H1 (cell line): ENCODE measurements around the gene SETDB2. TPM values are rescaled to one million over a fixed set of nuclear protein-coding genes. Genes with fewer than 3 reads are reported as not detected.

Experiments
- CTCF ChIA-PET: fragments of 300-600 bp; sonication (Branson Sonifier 250); formaldehyde crosslinking; loops from one replicate; lab custom pipeline; 2021; ENCODE audit not compliant: partially characterized antibody; lab: Charles Lee
- POLR2A ChIA-PET: fragments of 300-600 bp; sonication (Branson Sonifier 250); formaldehyde crosslinking; loops from one replicate; lab custom pipeline; 2021; ENCODE audit warnings: inconsistent platforms; ENCODE audit not compliant: partially characterized antibody; lab: Charles Lee
- DNase-seq, 2 experiments: peaks; one replicate each; pipeline versions ENCODE4 v3.0.0 to v3.0.0-alpha.2; 2010 to 2022; ENCODE audit warnings: low spot score in 2 of 2, low read depth in 1 of 2, mixed read lengths in 1 of 2
- FAIRE-seq: peaks from 2 replicates; lab custom pipeline; 2011; peaks lifted over from hg19 to GRCh38; lab: Jason Lieb, UNC
- H2AFZ ChIP-seq: 2 replicates; pipeline ENCODE4 v1.8.1; 2012; ENCODE audit warnings: low read length, inconsistent platforms
- H2AK5ac ChIP-seq: 2 replicates; pipeline ENCODE4 v1.6.1; 2013; ENCODE audit warnings: low read depth, low read length
- H2BK120ac ChIP-seq: replicated peaks from 2 replicates; pipeline ENCODE3; 2013; ENCODE audit warnings: low read depth, low read length, inconsistent platforms
- H2BK12ac ChIP-seq: 2 replicates; pipeline ENCODE4 v1.6.1; 2013; ENCODE audit warnings: low read depth, low read length
- H2BK15ac ChIP-seq: 2 replicates; pipeline ENCODE4 v1.6.1; 2013; ENCODE audit warnings: low read length
- H2BK20ac ChIP-seq: 2 replicates; pipeline ENCODE4 v1.6.1; 2013; ENCODE audit warnings: low read length
- H2BK5ac ChIP-seq: 2 replicates; pipeline ENCODE4 v1.6.1; 2013; ENCODE audit warnings: low read depth, low read length
- H3K14ac ChIP-seq: 2 replicates; pipeline ENCODE4 v1.6.1; 2013; ENCODE audit warnings: inconsistent platforms; ENCODE audit not compliant: insufficient read length
- H3K18ac ChIP-seq: 2 replicates; pipeline ENCODE4 v1.6.1; 2013; ENCODE audit warnings: low read length; ENCODE audit errors: extremely low read depth
- H3K23ac ChIP-seq: 2 replicates; pipeline ENCODE4 v1.6.1; 2013; ENCODE audit warnings: inconsistent platforms; ENCODE audit not compliant: insufficient read length
- H3K23me2 ChIP-seq: 2 replicates; pipeline ENCODE4 v1.6.1; 2013; ENCODE audit warnings: low read depth, low read length
- H3K27ac ChIP-seq: 2 replicates; pipeline ENCODE4 v1.6.1; 2011; ENCODE audit warnings: low read depth, low read length, inconsistent platforms
- H3K27me3 ChIP-seq, 4 experiments: replicated peaks in 1 of 4; 1 replicate in 1 of 4; 2 replicates in 3 of 4; pipeline versions ENCODE4 v1.6.1 to v1.8.1; 2011 to 2013; ENCODE audit warnings: low read length in 3 of 4, mild to moderate bottlenecking in 3 of 4, inconsistent platforms in 2 of 4, mixed read lengths in 2 of 4, moderate library complexity in 1 of 4; ENCODE audit not compliant: control insufficient read depth in 3 of 4, insufficient read depth in 3 of 4; ENCODE audit errors: extremely low read depth in 1 of 4
- H3K36me3 ChIP-seq, 4 experiments: 2 replicates each; pipeline versions ENCODE4 v1.6.1 to v1.8.1; 2011 to 2013; ENCODE audit warnings: mild to moderate bottlenecking in 4 of 4, low read length in 3 of 4, moderate library complexity in 2 of 4, control low read depth in 1 of 4, inconsistent platforms in 1 of 4; ENCODE audit not compliant: insufficient read depth in 4 of 4, control insufficient read depth in 2 of 4
- H3K4ac ChIP-seq: replicated peaks from 2 replicates; pipeline ENCODE3; 2013; ENCODE audit warnings: low read length, low read depth, mixed read lengths, inconsistent platforms; ENCODE audit not compliant: insufficient read length
- H3K4me1 ChIP-seq, 4 experiments: replicated peaks in 1 of 4; 1 replicate in 1 of 4; 2 replicates in 3 of 4; pipeline versions ENCODE4 v1.6.1 to v1.8.1; 2011 to 2013; ENCODE audit warnings: low read length in 3 of 4, inconsistent platforms in 2 of 4, mixed read lengths in 1 of 4; ENCODE audit not compliant: insufficient read depth in 4 of 4, control insufficient read depth in 3 of 4
- H3K4me2 ChIP-seq, 2 experiments: 2 replicates each; pipeline versions ENCODE4 v1.6.1 to v1.8.1; 2011 to 2013; ENCODE audit warnings: low read depth in 2 of 2, low read length in 2 of 2, control low read depth in 1 of 2, inconsistent platforms in 1 of 2, mild to moderate bottlenecking in 1 of 2; ENCODE audit not compliant: insufficient read depth in 1 of 2
- H3K4me3 ChIP-seq, 4 experiments: fragments of 200-600, 300-600 bp in 1 of 4; sonication (generic), shearing (Covaris generic), sonication (Bioruptor Twin) in 1 of 4; 2 replicates each; pipeline versions ENCODE4 v1.5.1 to v1.8.1; 2011 to 2016; ENCODE audit warnings: low read length in 4 of 4, low read depth in 3 of 4, control low read depth in 2 of 4, inconsistent platforms in 2 of 4, mild to moderate bottlenecking in 2 of 4, mixed read lengths in 1 of 4, moderate library complexity in 1 of 4; ENCODE audit not compliant: insufficient read depth in 2 of 4; ENCODE audit errors: extremely low read depth in 1 of 4
- H3K56ac ChIP-seq: replicated peaks from 2 replicates; pipeline ENCODE3; 2013; ENCODE audit warnings: low read depth, mild to moderate bottlenecking, mixed read lengths, low read length, inconsistent platforms; ENCODE audit not compliant: insufficient read length
- H3K79me1 ChIP-seq: 2 replicates; pipeline ENCODE4 v1.6.1; 2013; ENCODE audit warnings: low read depth, low read length, control low read depth
- H3K79me2 ChIP-seq, 2 experiments: 2 replicates each; pipeline versions ENCODE4 v1.6.1 to v1.8.1; 2012 to 2013; ENCODE audit warnings: low read length in 2 of 2, mild to moderate bottlenecking in 2 of 2, inconsistent platforms in 1 of 2; ENCODE audit not compliant: insufficient read depth in 2 of 2, control insufficient read depth in 1 of 2
- H3K9ac ChIP-seq, 4 experiments: replicated peaks in 1 of 4; 1 replicate in 1 of 4; 2 replicates in 3 of 4; pipeline versions ENCODE4 v1.6.1 to v1.8.1; 2011 to 2013; ENCODE audit warnings: low read depth in 3 of 4, low read length in 3 of 4, control low read depth in 2 of 4, mild to moderate bottlenecking in 2 of 4, moderate library complexity in 2 of 4, inconsistent platforms in 1 of 4; ENCODE audit errors: extremely low read depth in 1 of 4
- H3K9me3 ChIP-seq, 2 experiments: 2 replicates each; pipeline versions ENCODE4 v1.6.1 to v1.8.1; 2012 to 2013; ENCODE audit warnings: mild to moderate bottlenecking in 2 of 2, moderate library complexity in 2 of 2, control low read depth in 1 of 2, inconsistent platforms in 1 of 2, low read depth in 1 of 2, low read length in 1 of 2, mixed read lengths in 1 of 2; ENCODE audit not compliant: insufficient read depth in 2 of 2
- H4K20me1 ChIP-seq, 2 experiments: replicated peaks in 1 of 2; 2 replicates each; pipeline versions ENCODE3 to v1.8.1; 2011 to 2013; ENCODE audit warnings: inconsistent platforms in 2 of 2, low read length in 2 of 2, mild to moderate bottlenecking in 1 of 2; ENCODE audit not compliant: insufficient read depth in 2 of 2, control insufficient read depth in 1 of 2
- H4K5ac ChIP-seq: 2 replicates; pipeline ENCODE4 v1.6.1; 2013; ENCODE audit warnings: low read length, low read depth, mixed read lengths, inconsistent platforms; ENCODE audit not compliant: insufficient read length
- H4K8ac ChIP-seq: 2 replicates; pipeline ENCODE4 v1.8.0; 2013; ENCODE audit warnings: mild to moderate bottlenecking, moderate library complexity, low read length, inconsistent platforms; ENCODE audit not compliant: insufficient read depth; ENCODE audit errors: extremely low read depth
- H4K91ac ChIP-seq: replicated peaks from 2 replicates; pipeline ENCODE3; 2013; ENCODE audit warnings: low read length, mixed read lengths, inconsistent platforms; ENCODE audit not compliant: insufficient read length
- BACH1 ChIP-seq: IDR thresholded peaks from 2 replicates; pipeline ENCODE4 v1.6.1; 2012; ENCODE audit warnings: low read length, improper control_type of control experiment
- BCL11A ChIP-seq, 2 experiments: IDR thresholded peaks; one replicate each; pipeline ENCODE4 v1.6.1; 2011; ENCODE audit warnings: low read depth in 2 of 2, low read length in 2 of 2, mild to moderate bottlenecking in 2 of 2
- BRCA1 ChIP-seq: IDR thresholded peaks from 2 replicates; pipeline ENCODE4 v1.6.1; 2012; ENCODE audit warnings: low read depth, low read length, improper control_type of control experiment
- CEBPB ChIP-seq: IDR thresholded peaks from 2 replicates; pipeline ENCODE4 v1.6.1; 2012; ENCODE audit warnings: low read depth, low read length
- HDAC2 ChIP-seq, 2 experiments: fragments of 300-600 bp in 1 of 2; sonication (generic) in 1 of 2; IDR thresholded peaks; 2 replicates each; pipeline ENCODE4 v1.6.1; 2011 to 2012; ENCODE audit warnings: low read depth in 2 of 2, low read length in 2 of 2, mild to moderate bottlenecking in 2 of 2, moderate library complexity in 2 of 2, borderline replicate concordance in 1 of 2, inconsistent platforms in 1 of 2
- HDAC6 ChIP-seq: IDR thresholded peaks from one replicate; pipeline ENCODE4 v1.7.1; 2012; ENCODE audit warnings: low read depth, mild to moderate bottlenecking, inconsistent platforms, low read length, moderate library complexity
- MAFK ChIP-seq: IDR thresholded peaks from 2 replicates; pipeline ENCODE4 v1.6.1; 2012; ENCODE audit warnings: low read depth, mild to moderate bottlenecking, improper control_type of control experiment, low read length
- NANOG ChIP-seq: IDR thresholded peaks from 2 replicates; pipeline ENCODE4 v1.6.1; 2011; ENCODE audit warnings: low read length, low read depth, mild to moderate bottlenecking, inconsistent platforms; ENCODE audit not compliant: insufficient read depth, poor library complexity, severe bottlenecking
- PHF8 ChIP-seq: fragments of 200-600 bp; sonication (generic); conservative IDR thresholded peaks from 2 replicates; pipeline ENCODE4 v1.7.1; 2012; ENCODE audit warnings: low read depth, mild to moderate bottlenecking, inconsistent platforms, low read length, moderate library complexity
- RFX5 ChIP-seq: IDR thresholded peaks from 2 replicates; pipeline ENCODE4 v1.6.1; 2011; ENCODE audit warnings: low read depth, low read length, improper control_type of control experiment, borderline replicate concordance
- RXRA ChIP-seq: IDR thresholded peaks from 2 replicates; pipeline ENCODE4 v1.6.1; 2011; ENCODE audit warnings: low read depth, mild to moderate bottlenecking, low read length, moderate library complexity; ENCODE audit not compliant: insufficient read depth
- SIN3A ChIP-seq, 2 experiments: IDR thresholded peaks in 1 of 2; conservative IDR thresholded peaks in 1 of 2; 2 replicates each; pipeline ENCODE4 v1.6.1; 2011 to 2012; ENCODE audit warnings: low read length in 2 of 2, improper control_type of control experiment in 1 of 2, low read depth in 1 of 2, mild to moderate bottlenecking in 1 of 2
- SUZ12 ChIP-seq: fragments of 200-600 bp; sonication (generic); IDR thresholded peaks from 2 replicates; pipeline ENCODE4 v1.6.1; 2012; ENCODE audit warnings: mild to moderate bottlenecking, inconsistent platforms, low read length, moderate library complexity, mixed read lengths
- TEAD4 ChIP-seq: IDR thresholded peaks from 2 replicates; pipeline ENCODE4 v1.6.1; 2012; ENCODE audit warnings: low read depth, low read length, inconsistent platforms, mixed read lengths
- YY1 ChIP-seq: IDR thresholded peaks from 2 replicates; pipeline ENCODE4 v1.6.1; 2011; ENCODE audit warnings: low read depth, mild to moderate bottlenecking, low read length
- WGBS, 2 experiments: shearing (Covaris generic) in 1 of 2; methylation state at CpG; one replicate each; pipeline versions ENCODE4 v1.1.6 to v1.1.7; 2013 to 2015; ENCODE audit warnings: low lambda C conversion rate in 2 of 2, mixed read lengths in 2 of 2, inconsistent platforms in 1 of 2, low coverage in 1 of 2, missing lambda C conversion rate in 1 of 2; ENCODE audit not compliant: insufficient replicate concordance in 2 of 2, insufficient coverage in 1 of 2, insufficient read length in 1 of 2; ENCODE audit errors: extremely low coverage in 1 of 2, missing lambda C conversion rate in 1 of 2; 5-methylcytosine and 5-hydroxymethylcytosine counted together
- polyA plus RNA-seq, 7 experiments: library from polyadenylated mRNA; depleted of rRNA in 3 of 7; stranded (reverse) in 5 of 7; unstranded in 2 of 7; fragments of >200 nt in 5 of 7; fragments of 200-250 nt in 2 of 7; gene quantifications; 1 replicate in 5 of 7; 2 replicates in 1 of 7; 4 replicates in 1 of 7; pipeline versions ENCODE4 v1.2.1 to v1.2.3, GENCODE V29; 2011 to 2013; ENCODE audit warnings: missing spikeins in 2 of 7, mixed read lengths in 2 of 7
- total RNA-seq: library from RNA; stranded (reverse); fragmentation: NEBNext Ultra II Directional; extraction: Animal tissue kit (Norgen Biotek cat#: 25700); gene quantifications from 2 replicates; pipeline ENCODE4 v1.2.1, GENCODE V29; 2021

SETDB2 gene
- total and polyA plus RNA-seq, 2 of the 8 experiments (the other 6 are each of a cell fraction or from before 2014, with no cell fraction given), result 1.2 to 6.1 TPM

GRCh38 chr13:49436890-49437289 lies 7.2 kb upstream of the SETDB2 start:
- H4K8ac ChIP-seq, result no peak overlapping the region
- H3K56ac ChIP-seq, result no peak overlapping the region
- H2BK20ac ChIP-seq, result no peak overlapping the region
- ChIA-PET POLR2A (no interaction called here), CTCF (interaction anchor here (1.8 kb wide), 1 partner anchor 136 kb away, joined by 5 read pairs; no protein-coding TSS in a partner anchor)
- H2BK120ac ChIP-seq, result no peak overlapping the region
- H3K27me3 ChIP-seq, result no peaks in the 10 kb centered on the region
- H2BK5ac ChIP-seq, result no peak overlapping the region
- no peaks in the 10 kb centered on the region for H3K23me2 ChIP-seq
- FAIRE-seq (no peak), DNase-seq (no peak)
- no peak overlapping the region for H4K5ac ChIP-seq
- H3K23ac ChIP-seq, result no peak overlapping the region
- no peaks in the 10 kb centered on the region for H3K79me2 ChIP-seq
- H3K79me1 ChIP-seq, result no peaks in the 10 kb centered on the region
- no peak overlapping the region for H2AFZ ChIP-seq
- no peak overlapping the region for H2BK15ac ChIP-seq
- H3K4me3 ChIP-seq, result no peak overlapping the region
- no peak overlapping the region for H4K91ac ChIP-seq
- H3K9me3 ChIP-seq, result no peaks in the 10 kb centered on the region
- H2AK5ac ChIP-seq, result no peak overlapping the region
- H3K14ac ChIP-seq, result no peak overlapping the region
- H3K36me3 ChIP-seq, result no peaks in the 10 kb centered on the region
- no peak overlapping the region for H3K9ac ChIP-seq
- no peaks in the 10 kb centered on the region for H4K20me1 ChIP-seq
- H3K27ac ChIP-seq, result no peak overlapping the region
- WGBS, 2 experiments, result 74% methylated on average over 3 of the region's 3 CpGs; no CpG with 5 or more reads in 1 of the 2 experiments
- no peak overlapping the region for H3K4ac ChIP-seq
- H3K18ac ChIP-seq, result no peak overlapping the region
- no peak overlapping the region for H2BK12ac ChIP-seq
- no peaks in the 10 kb centered on the region for H3K4me1 ChIP-seq
- no peak overlapping the region for H3K4me2 ChIP-seq
- no peak for TF ChIP-seq TEAD4
- TF ChIP-seq PHF8, result no peak
- TF ChIP-seq MAFK, result no peak
- TF ChIP-seq BACH1, result no peak
- TF ChIP-seq CEBPB, result no peak
- TF ChIP-seq BRCA1, result no peak
- TF ChIP-seq SUZ12, result no peak
- TF ChIP-seq YY1, result no peak
- no peak for TF ChIP-seq HDAC2 (IDR thresholded peaks at IDR 0.05; ENCODE audit: borderline replicate concordance in 1 of 2, low read depth in 2 of 2, low read length in 2 of 2)
- no peak for TF ChIP-seq HDAC6
- TF ChIP-seq RXRA, result no peak
- no peak for TF ChIP-seq RFX5
- TF ChIP-seq NANOG, result no peak
- TF ChIP-seq SIN3A (conservative IDR thresholded peaks at IDR 0.05 in 1 of 2, IDR thresholded peaks at IDR 0.05 in 1 of 2; ENCODE audit: low read depth in 1 of 2, low read length in 2 of 2), result no peak
- no peak for TF ChIP-seq BCL11A (IDR thresholded peaks at IDR 0.05; ENCODE audit: low read depth in 2 of 2, low read length in 2 of 2)
